Type B pancreatic cell (in vitro differentiated cells): ENCODE measurements around the gene STAM. TPM values are rescaled to one million over a fixed set of nuclear protein-coding genes. Genes with fewer than 3 reads are reported as not detected.

Experiments
- DNase-seq: peaks from one replicate; pipeline ENCODE4 v3.0.0; 2021; ENCODE audit warnings: mixed read lengths; ENCODE audit not compliant: unreplicated experiment; ENCODE audit errors: extremely low spot score
- H3K27ac Mint-ChIP-seq: 2 replicates; pipeline ENCODE4 v1.8.0; 2021; ENCODE audit warnings: mild to moderate bottlenecking, mixed read lengths
- H3K27me3 Mint-ChIP-seq: 2 replicates; pipeline ENCODE4 v1.8.0; 2021; ENCODE audit warnings: mixed read lengths
- H3K36me3 Mint-ChIP-seq: 2 replicates; pipeline ENCODE4 v1.8.0; 2021; ENCODE audit warnings: mixed read lengths
- H3K4me1 Mint-ChIP-seq: one replicate; pipeline ENCODE4 v1.8.0; 2021; ENCODE audit warnings: mixed read lengths; ENCODE audit not compliant: unreplicated experiment
- H3K4me3 Mint-ChIP-seq: 2 replicates; pipeline ENCODE4 v1.8.0; 2021; ENCODE audit warnings: mild to moderate bottlenecking, mixed read lengths
- H3K9me3 Mint-ChIP-seq: 2 replicates; pipeline ENCODE4 v1.8.0; 2021; ENCODE audit warnings: mixed read lengths
- total RNA-seq: library from RNA; stranded (reverse); gene quantifications from 2 replicates; pipeline ENCODE4 v1.2.1, GENCODE V29; 2021; ENCODE audit warnings: low replicate concordance
- TF ChIP-seq, protein P1 (sequence below): fragments of 200-600 bp; sonication (generic); conservative IDR thresholded peaks from 2 replicates; pipeline ENCODE4 v1.5.0; 2021; ENCODE audit warnings: antibody characterized with exemption, mild to moderate bottlenecking

Gene STAM
- total RNA-seq, 1 donor from 2014 or later: 26.3 TPM

DNA sequence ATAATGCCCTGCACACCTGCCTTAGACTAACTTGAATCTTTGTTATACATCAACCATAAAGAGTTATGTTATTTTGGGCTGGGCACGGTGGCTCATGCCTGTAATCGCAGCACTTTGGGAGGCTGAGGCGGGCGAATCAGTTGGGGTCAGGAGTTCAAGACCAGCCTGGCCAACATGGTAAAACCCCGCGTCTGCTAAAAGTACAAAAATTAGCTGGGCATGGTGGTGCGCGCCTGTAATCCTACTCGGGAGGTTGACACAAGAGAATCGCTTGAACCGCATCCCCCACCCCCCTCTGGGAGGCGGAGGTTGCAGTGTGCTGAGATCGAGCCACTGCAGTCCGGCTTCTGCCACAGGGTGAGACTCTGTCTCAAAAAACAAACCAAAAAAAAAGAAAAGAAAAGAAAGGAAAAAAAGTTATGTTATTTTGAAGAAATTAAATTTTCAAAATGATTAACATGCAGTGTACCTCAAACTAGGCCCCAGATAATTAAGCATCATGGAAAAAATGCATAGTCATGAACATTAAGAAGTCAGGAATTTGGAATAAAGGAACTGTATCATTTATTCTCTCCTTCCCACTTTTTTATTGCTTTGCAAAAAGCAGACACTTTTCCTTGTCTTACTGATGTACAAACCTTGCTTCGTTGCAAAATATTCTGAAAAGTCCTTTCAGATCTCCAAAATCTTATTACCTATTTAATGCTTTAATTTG, 43.3 kb downstream of the STAM start:
- Mint-ChIP-seq H3K27ac (no peak overlapping the region), H3K9me3 (no peaks in the 10 kb centered on the region), H3K4me3 (no peak overlapping the region), H3K36me3 (peaks cover 8% of the 10 kb centered on the region), H3K4me1 (peaks cover 4% of the 10 kb centered on the region), H3K27me3 (no peaks in the 10 kb centered on the region)
- TF ChIP-seq, protein P1, sequence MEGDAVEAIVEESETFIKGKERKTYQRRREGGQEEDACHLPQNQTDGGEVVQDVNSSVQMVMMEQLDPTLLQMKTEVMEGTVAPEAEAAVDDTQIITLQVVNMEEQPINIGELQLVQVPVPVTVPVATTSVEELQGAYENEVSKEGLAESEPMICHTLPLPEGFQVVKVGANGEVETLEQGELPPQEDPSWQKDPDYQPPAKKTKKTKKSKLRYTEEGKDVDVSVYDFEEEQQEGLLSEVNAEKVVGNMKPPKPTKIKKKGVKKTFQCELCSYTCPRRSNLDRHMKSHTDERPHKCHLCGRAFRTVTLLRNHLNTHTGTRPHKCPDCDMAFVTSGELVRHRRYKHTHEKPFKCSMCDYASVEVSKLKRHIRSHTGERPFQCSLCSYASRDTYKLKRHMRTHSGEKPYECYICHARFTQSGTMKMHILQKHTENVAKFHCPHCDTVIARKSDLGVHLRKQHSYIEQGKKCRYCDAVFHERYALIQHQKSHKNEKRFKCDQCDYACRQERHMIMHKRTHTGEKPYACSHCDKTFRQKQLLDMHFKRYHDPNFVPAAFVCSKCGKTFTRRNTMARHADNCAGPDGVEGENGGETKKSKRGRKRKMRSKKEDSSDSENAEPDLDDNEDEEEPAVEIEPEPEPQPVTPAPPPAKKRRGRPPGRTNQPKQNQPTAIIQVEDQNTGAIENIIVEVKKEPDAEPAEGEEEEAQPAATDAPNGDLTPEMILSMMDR: no peak
- no peak for DNase-seq

DNA sequence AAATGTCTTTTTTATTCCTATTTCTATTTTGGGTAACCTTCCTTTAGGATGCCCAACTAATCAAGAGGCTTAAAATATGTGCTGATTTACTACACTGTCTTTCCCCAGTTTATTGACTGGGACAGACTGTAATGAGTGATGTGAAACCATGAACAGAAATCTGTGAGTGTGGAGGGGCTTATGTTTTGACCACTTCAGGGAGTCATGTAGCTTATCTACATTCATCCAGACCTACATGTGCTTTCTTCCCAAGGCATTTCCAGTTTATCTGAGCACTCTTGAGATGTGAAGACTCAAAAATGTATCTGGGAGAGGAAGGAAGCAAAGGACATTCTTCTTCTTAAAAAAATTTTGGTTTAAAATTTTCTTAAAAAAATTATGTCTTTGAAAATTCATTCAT, 45.2 kb downstream of the STAM start:
- Mint-ChIP-seq H3K9me3 (no peaks in the 10 kb centered on the region), H3K4me3 (no peak overlapping the region), H3K4me1 (peaks cover 4% of the 10 kb centered on the region), H3K36me3 (peaks cover 14% of the 10 kb centered on the region), H3K27me3 (no peaks in the 10 kb centered on the region), H3K27ac (no peak overlapping the region)
- TF ChIP-seq, protein P1: no peak
- no peak for DNase-seq

DNA sequence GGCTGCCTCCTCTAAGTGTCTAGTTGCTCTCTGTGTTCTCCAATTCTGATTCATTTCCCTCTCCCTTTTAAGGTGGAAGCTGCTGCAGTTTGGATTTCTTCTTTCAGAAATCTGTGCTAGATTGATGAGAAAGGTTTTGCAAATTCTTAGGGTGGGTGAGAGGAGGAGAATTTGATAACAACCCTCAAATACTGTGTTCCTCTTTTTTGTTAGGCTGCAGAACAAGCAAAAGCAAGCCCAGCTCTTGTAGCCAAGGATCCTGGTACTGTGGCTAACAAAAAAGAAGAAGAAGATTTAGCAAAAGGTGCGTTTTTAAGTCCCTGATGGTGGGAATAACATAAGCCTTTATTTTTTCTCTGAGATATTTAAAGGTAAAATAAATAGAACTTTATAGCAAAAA, 49.1 kb downstream of the STAM start:
- Mint-ChIP-seq H3K27me3 (no peaks in the 10 kb centered on the region), H3K4me1 (peaks cover 4% of the 10 kb centered on the region), H3K27ac (no peak overlapping the region)

DNA sequence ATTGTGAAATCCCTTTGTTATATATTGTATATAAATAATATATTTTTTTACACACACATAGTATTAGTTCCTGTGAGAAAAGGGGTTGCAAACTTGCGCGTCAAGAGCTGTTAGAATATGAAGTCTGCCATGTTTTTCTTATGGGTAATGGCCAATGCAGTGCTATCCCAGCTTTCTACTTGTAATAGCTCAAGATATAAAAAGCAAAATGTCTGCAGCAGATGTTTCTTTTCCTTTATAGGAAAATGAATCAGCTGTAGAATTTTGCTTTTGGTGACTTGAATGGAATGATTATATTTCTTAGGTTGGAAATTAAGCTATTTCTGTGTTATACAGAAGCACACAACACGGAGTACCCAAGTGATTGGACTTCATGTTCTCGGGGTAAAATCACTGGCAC, 54.7 kb downstream of the STAM start:
- no peaks in the 10 kb centered on the region for H3K27me3 Mint-ChIP-seq
- TF ChIP-seq, protein P1: no peak
- peaks cover 24% of the 10 kb centered on the region for H3K36me3 Mint-ChIP-seq
- no peaks in the 10 kb centered on the region for H3K4me1 Mint-ChIP-seq
- no peak overlapping the region for H3K4me3 Mint-ChIP-seq
- no peaks in the 10 kb centered on the region for H3K9me3 Mint-ChIP-seq
- DNase-seq: no peak
- no peak overlapping the region for H3K27ac Mint-ChIP-seq

More for the DNA sequence above, 49.1 kb downstream of the STAM start:
- TF ChIP-seq, protein P1: no peak
- Mint-ChIP-seq H3K4me3 (no peak overlapping the region), H3K36me3 (peaks cover 20% of the 10 kb centered on the region), H3K9me3 (no peaks in the 10 kb centered on the region)
- DNase-seq: no peak

DNA sequence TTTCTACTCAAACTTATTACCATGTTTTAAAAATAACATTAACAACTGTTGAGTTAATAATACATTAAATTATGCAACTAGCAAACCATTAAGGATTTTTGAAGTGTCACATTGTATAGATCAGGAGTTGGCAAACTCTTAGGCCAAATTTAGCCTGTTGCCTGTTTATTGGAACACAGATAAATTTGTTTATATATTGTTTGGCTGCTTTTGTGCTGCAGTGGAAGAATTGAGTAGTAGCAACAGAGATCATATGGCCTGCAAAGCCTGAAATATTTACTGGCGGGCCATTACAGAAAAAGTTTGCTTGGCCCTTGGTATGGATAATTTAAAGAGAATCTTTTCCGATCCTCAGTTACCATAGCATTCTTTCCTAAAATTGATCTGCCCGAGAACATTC, 57.4 kb downstream of the STAM start:
- no peak for DNase-seq
- no peaks in the 10 kb centered on the region for H3K4me1 Mint-ChIP-seq
- H3K9me3 Mint-ChIP-seq: no peaks in the 10 kb centered on the region
- H3K27me3 Mint-ChIP-seq: no peaks in the 10 kb centered on the region
- TF ChIP-seq, protein P1: no peak
- no peak overlapping the region for H3K4me3 Mint-ChIP-seq
- peaks cover 23% of the 10 kb centered on the region for H3K36me3 Mint-ChIP-seq
- no peak overlapping the region for H3K27ac Mint-ChIP-seq
